Right lobe of liver (tissue), 4 donors: ENCODE results near the gene ARMC2.

Experiments used
- POLR2A ChIP-seq: fragments of 450-650 bp; IDR thresholded peaks from one replicate; pipeline ENCODE4 v1.6.1; 2017; ENCODE audit warnings: antibody characterized with exemption, mild to moderate bottlenecking
- TF ChIP-seq, protein P1 (sequence below), 4 donors: fragments of 200-600 bp in 3 of 4; fragments of 450-650 bp in 1 of 4; IDR thresholded peaks; one replicate each; pipeline versions ENCODE4 v1.5.1 to v1.8.0; 2016 to 2022; ENCODE audit warnings: antibody characterized with exemption in 4 of 4, mild to moderate bottlenecking in 2 of 4
- donor health status: DM: no; HTN: no; CAD: no.
- donor health status: DM: no; HTN: no; CAD: no.
- donor health status: DM: no; HTN: yes; CAD: no.

DNA sequence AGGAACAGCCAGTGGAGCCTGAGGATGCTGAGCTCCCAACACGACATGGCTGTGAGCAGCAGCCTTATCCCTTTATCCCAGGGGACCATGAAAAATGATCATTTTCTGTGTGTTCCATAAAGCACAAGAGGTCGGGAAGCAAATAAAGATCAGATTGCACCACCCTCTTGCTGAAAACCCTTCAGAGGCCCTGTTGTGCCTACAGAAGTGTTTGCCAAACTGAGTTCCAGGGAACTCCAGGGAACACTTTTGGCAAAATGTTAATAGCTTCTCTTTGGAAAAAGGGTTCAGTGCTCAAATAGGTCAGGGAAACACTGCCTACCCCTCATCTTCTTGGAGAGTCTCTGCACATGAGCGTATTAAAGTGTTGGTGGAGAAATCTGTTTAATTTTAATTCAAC, 24.4 kb downstream of the ARMC2 start:
- TF ChIP-seq, protein P1, sequence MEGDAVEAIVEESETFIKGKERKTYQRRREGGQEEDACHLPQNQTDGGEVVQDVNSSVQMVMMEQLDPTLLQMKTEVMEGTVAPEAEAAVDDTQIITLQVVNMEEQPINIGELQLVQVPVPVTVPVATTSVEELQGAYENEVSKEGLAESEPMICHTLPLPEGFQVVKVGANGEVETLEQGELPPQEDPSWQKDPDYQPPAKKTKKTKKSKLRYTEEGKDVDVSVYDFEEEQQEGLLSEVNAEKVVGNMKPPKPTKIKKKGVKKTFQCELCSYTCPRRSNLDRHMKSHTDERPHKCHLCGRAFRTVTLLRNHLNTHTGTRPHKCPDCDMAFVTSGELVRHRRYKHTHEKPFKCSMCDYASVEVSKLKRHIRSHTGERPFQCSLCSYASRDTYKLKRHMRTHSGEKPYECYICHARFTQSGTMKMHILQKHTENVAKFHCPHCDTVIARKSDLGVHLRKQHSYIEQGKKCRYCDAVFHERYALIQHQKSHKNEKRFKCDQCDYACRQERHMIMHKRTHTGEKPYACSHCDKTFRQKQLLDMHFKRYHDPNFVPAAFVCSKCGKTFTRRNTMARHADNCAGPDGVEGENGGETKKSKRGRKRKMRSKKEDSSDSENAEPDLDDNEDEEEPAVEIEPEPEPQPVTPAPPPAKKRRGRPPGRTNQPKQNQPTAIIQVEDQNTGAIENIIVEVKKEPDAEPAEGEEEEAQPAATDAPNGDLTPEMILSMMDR (IDR thresholded peaks at IDR 0.05): no peak
- no peak for TF ChIP-seq POLR2A
